Neural progenitor cell (in vitro differentiated cells): ENCODE results near the gene GJD4. TPM values are rescaled to one million over a fixed set of nuclear protein-coding genes. Genes with fewer than 3 reads are reported as not detected.

Source experiments
- DNase-seq: peaks from one replicate; pipeline ENCODE4 v3.0.0-alpha.2; 2016; ENCODE audit warnings: low spot score
- H2AFZ ChIP-seq: fragments of 200-600 bp; sonication (generic); replicated peaks from 2 replicates; pipeline ENCODE4 v1.6.1; 2016; ENCODE audit warnings: antibody characterized with exemption
- H3F3A ChIP-seq: fragments of 200-600 bp; sonication (generic); 2 replicates; pipeline ENCODE4 v1.6.1; 2016; ENCODE audit warnings: antibody characterized with exemption, low read depth
- H3K27ac ChIP-seq: fragments of 200-600 bp; sonication (generic); 2 replicates; pipeline ENCODE4 v1.5.1; 2016; ENCODE audit warnings: mild to moderate bottlenecking
- H3K27me3 ChIP-seq: fragments of 200-600 bp; sonication (generic); 2 replicates; pipeline ENCODE4 v1.6.1; 2016; ENCODE audit warnings: mild to moderate bottlenecking, moderate library complexity
- H3K36me3 ChIP-seq: fragments of 200-600 bp; sonication (generic); 2 replicates; pipeline ENCODE4 v1.5.1; 2016
- H3K4me1 ChIP-seq: fragments of 200-600 bp; sonication (generic); 2 replicates; pipeline ENCODE4 v1.6.1; 2016; ENCODE audit warnings: mixed run types
- H3K4me2 ChIP-seq: fragments of 200-600 bp; sonication (generic); 2 replicates; pipeline ENCODE4 v1.6.1; 2016
- H3K4me3 ChIP-seq: fragments of 200-600 bp; sonication (generic); 2 replicates; pipeline ENCODE4 v1.5.1; 2016
- H3K79me2 ChIP-seq: fragments of 200-600 bp; sonication (generic); 2 replicates; pipeline ENCODE4 v1.6.1; 2016; ENCODE audit warnings: low read depth
- H3K9ac ChIP-seq: fragments of 200-600 bp; sonication (generic); 2 replicates; pipeline ENCODE4 v1.6.1; 2016
- H3K9me3 ChIP-seq: fragments of 200-600 bp; sonication (generic); 2 replicates; pipeline ENCODE4 v1.5.1; 2016; ENCODE audit warnings: low read depth
- H4K20me1 ChIP-seq: fragments of 200-600 bp; sonication (generic); 2 replicates; pipeline ENCODE4 v1.6.1; 2016; ENCODE audit warnings: low read depth
- H3K27ac Mint-ChIP-seq: 3 replicates; pipeline ENCODE4 v1.8.0; 2021; ENCODE audit warnings: mixed read lengths
- H3K27me3 Mint-ChIP-seq: 2 replicates; pipeline ENCODE4 v1.8.0; 2022; ENCODE audit warnings: low read depth, mild to moderate bottlenecking, inconsistent platforms, moderate library complexity, mixed read lengths; ENCODE audit not compliant: insufficient read depth
- H3K36me3 Mint-ChIP-seq: 3 replicates; pipeline ENCODE4 v1.8.0; 2021; ENCODE audit warnings: mixed read lengths
- H3K4me1 Mint-ChIP-seq: 3 replicates; pipeline ENCODE4 v1.8.0; 2021; ENCODE audit warnings: mixed read lengths
- H3K4me3 Mint-ChIP-seq: 3 replicates; pipeline ENCODE4 v1.8.0; 2021; ENCODE audit warnings: mild to moderate bottlenecking, moderate library complexity, mixed read lengths
- H3K9me3 Mint-ChIP-seq: 3 replicates; pipeline ENCODE4 v1.8.0; 2020; ENCODE audit warnings: mixed read lengths
- EZH2 ChIP-seq: fragments of 200-600 bp; sonication (generic); IDR thresholded peaks from 2 replicates; pipeline ENCODE4 v1.6.1; 2017; ENCODE audit warnings: antibody characterized with exemption, mild to moderate bottlenecking, moderate library complexity
- EZH2phosphoT487 ChIP-seq: fragments of 200-600 bp; sonication (generic); IDR thresholded peaks from 2 replicates; pipeline ENCODE4 v1.6.1; 2017; ENCODE audit warnings: antibody characterized with exemption
- total RNA-seq: library from RNA; depleted of rRNA; stranded (reverse); fragments of >200 nt; gene quantifications from 2 replicates; pipeline ENCODE4 v1.2.3, GENCODE V29; 2015; ENCODE audit warnings: low replicate concordance
- TF ChIP-seq, protein P1 (sequence below): fragments of 200-600 bp; sonication (generic); IDR thresholded peaks from 2 replicates; pipeline ENCODE4 v1.5.1; 2017; ENCODE audit warnings: antibody characterized with exemption, mild to moderate bottlenecking

GJD4 gene
- total RNA-seq, 1 donor from 2014 or later, result not detected

DNA sequence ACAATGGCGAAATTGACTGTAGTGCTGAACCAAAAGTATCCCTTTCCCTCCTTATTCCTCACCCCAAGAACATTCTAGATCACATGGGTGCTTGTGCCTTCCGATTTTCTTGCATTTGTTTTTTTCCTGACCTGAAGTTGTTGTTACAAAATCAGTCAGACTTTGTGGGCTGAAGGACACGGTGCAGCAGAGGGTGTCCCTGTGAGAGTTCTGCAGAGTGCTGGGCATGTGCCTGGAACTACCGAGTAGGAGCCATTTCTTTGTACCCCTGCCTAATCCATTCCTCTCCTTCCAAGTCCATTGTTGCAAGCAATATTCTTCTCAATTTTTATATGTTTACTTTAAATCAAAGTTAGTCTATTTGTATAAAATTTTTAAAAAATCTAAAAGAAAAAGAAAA is 35.3 kb upstream of the GJD4 start:
- Mint-ChIP-seq H3K27me3 (no peaks in the 10 kb centered on the region), H3K9me3 (no peaks in the 10 kb centered on the region), H3K36me3 (peaks cover 19% of the 10 kb centered on the region), H3K27ac (no peak overlapping the region), H3K4me3 (no peak overlapping the region), H3K4me1 (no peaks in the 10 kb centered on the region)
- no peak for DNase-seq
- no peaks in the 10 kb centered on the region for H4K20me1 ChIP-seq
- TF ChIP-seq EZH2phosphoT487 (no peak), EZH2 (no peak)
- TF ChIP-seq, protein P1, sequence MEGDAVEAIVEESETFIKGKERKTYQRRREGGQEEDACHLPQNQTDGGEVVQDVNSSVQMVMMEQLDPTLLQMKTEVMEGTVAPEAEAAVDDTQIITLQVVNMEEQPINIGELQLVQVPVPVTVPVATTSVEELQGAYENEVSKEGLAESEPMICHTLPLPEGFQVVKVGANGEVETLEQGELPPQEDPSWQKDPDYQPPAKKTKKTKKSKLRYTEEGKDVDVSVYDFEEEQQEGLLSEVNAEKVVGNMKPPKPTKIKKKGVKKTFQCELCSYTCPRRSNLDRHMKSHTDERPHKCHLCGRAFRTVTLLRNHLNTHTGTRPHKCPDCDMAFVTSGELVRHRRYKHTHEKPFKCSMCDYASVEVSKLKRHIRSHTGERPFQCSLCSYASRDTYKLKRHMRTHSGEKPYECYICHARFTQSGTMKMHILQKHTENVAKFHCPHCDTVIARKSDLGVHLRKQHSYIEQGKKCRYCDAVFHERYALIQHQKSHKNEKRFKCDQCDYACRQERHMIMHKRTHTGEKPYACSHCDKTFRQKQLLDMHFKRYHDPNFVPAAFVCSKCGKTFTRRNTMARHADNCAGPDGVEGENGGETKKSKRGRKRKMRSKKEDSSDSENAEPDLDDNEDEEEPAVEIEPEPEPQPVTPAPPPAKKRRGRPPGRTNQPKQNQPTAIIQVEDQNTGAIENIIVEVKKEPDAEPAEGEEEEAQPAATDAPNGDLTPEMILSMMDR, result no peak
- no peak overlapping the region for H2AFZ ChIP-seq
- no peak overlapping the region for H3K9ac ChIP-seq
- no peaks in the 10 kb centered on the region for H3K4me1 ChIP-seq
- H3K27me3 ChIP-seq, result no peaks in the 10 kb centered on the region
- H3K4me3 ChIP-seq, result no peak overlapping the region
- H3K9me3 ChIP-seq, result no peaks in the 10 kb centered on the region
- no peaks in the 10 kb centered on the region for H3K79me2 ChIP-seq
- H3F3A ChIP-seq, result no peaks in the 10 kb centered on the region
- H3K4me2 ChIP-seq, result no peak overlapping the region
- H3K36me3 ChIP-seq, result no peaks in the 10 kb centered on the region
- H3K27ac ChIP-seq, result no peak overlapping the region

DNA sequence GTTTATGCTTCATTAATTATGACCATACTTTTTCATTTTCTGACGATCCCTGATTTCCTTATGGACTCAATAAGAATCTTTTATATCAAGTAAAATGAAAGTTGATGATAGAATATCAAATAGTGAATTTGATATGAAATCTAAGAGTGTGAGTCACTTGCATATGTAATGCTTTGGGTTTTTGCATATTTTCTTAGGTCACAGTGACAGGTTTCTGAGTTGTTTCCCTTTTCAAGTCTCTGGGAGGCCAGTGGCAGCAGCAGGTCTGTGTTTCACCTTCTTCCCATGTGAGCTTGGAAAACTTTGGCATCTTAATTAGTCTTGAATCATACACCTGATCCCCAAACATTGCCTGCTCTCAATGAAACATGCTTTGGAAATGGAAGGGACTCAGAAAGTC is 34.7 kb upstream of the GJD4 start:
- Histone ChIP-seq H3K27me3 (no peaks in the 10 kb centered on the region), H2AFZ (no peak overlapping the region), H3K4me2 (no peak overlapping the region), H3K36me3 (no peaks in the 10 kb centered on the region), H3F3A (no peaks in the 10 kb centered on the region), H3K27ac (no peak overlapping the region), H3K9me3 (no peaks in the 10 kb centered on the region), H4K20me1 (no peaks in the 10 kb centered on the region), H3K4me1 (no peaks in the 10 kb centered on the region), H3K79me2 (no peaks in the 10 kb centered on the region), H3K4me3 (no peak overlapping the region), H3K9ac (no peak overlapping the region)
- DNase-seq, result no peak
- no peaks in the 10 kb centered on the region for H3K4me1 Mint-ChIP-seq
- H3K27me3 Mint-ChIP-seq, result no peaks in the 10 kb centered on the region
- H3K4me3 Mint-ChIP-seq, result no peak overlapping the region
- peaks cover 21% of the 10 kb centered on the region for H3K36me3 Mint-ChIP-seq
- no peaks in the 10 kb centered on the region for H3K9me3 Mint-ChIP-seq
- TF ChIP-seq, protein P1, result no peak
- TF ChIP-seq EZH2phosphoT487, result no peak
- TF ChIP-seq EZH2, result no peak
- no peak overlapping the region for H3K27ac Mint-ChIP-seq

DNA sequence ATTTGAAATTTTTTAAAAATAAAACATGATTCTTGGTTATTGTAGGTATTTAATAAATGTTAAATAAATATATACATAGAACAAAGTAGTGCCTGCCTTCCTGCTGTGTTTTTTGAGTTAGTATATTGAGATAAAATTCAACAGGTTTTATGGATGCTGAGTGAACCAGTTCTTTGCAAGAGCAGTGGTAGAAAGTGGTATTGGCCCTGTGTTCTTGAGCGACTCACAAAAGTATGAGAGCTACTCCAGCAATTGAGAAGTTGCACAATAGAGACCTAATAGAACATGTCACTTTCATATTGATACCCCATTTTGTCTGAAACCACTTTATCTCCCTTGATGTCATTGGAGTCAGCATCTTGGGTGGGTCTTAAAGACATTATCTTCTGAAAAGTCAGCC is 32.6 kb upstream of the GJD4 start:
- Histone ChIP-seq H3K27ac (no peak overlapping the region), H4K20me1 (no peaks in the 10 kb centered on the region), H3K79me2 (no peaks in the 10 kb centered on the region), H3K9ac (no peak overlapping the region), H3K36me3 (no peaks in the 10 kb centered on the region), H3K27me3 (no peaks in the 10 kb centered on the region), H3F3A (no peaks in the 10 kb centered on the region), H3K4me1 (no peaks in the 10 kb centered on the region), H3K4me2 (no peak overlapping the region), H3K9me3 (no peaks in the 10 kb centered on the region), H2AFZ (no peak overlapping the region), H3K4me3 (no peak overlapping the region)
- TF ChIP-seq EZH2, result no peak
- TF ChIP-seq, protein P1, result no peak
- TF ChIP-seq EZH2phosphoT487, result no peak
- no peak for DNase-seq
- H3K36me3 Mint-ChIP-seq, result peaks cover 14% of the 10 kb centered on the region
- no peaks in the 10 kb centered on the region for H3K4me1 Mint-ChIP-seq
- H3K27me3 Mint-ChIP-seq, result peaks cover under 1% of the 10 kb centered on the region
- no peak overlapping the region for H3K27ac Mint-ChIP-seq
- no peak overlapping the region for H3K4me3 Mint-ChIP-seq
- H3K9me3 Mint-ChIP-seq, result no peaks in the 10 kb centered on the region

DNA sequence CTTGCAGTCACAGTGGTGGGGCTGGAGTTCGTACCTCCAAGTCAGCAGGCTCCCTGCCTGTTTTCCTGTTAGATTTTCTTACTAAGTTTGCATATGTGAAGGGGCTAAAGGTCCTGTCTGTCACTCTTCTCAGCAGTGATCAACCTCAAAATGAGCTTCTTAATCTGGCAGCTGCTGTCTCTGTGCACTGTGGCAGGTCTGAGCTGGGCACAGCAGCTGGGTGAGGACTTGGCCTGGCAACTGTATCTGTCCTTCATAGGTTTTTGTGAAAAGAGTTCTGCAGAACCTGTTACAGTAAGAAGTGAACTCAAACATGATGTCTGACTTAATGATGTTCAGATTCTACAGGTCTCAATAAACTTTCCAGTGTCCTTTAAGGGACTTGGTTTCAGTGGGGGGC is 31.3 kb upstream of the GJD4 start:
- H3K9me3 ChIP-seq, result no peaks in the 10 kb centered on the region
- H2AFZ ChIP-seq, result no peak overlapping the region

More for the DNA sequence above, 31.3 kb upstream of the GJD4 start:
- no peak for DNase-seq
- Mint-ChIP-seq H3K4me3 (no peak overlapping the region), H3K36me3 (peaks cover 16% of the 10 kb centered on the region), H3K9me3 (no peaks in the 10 kb centered on the region), H3K27ac (no peak overlapping the region), H3K27me3 (peaks cover 4% of the 10 kb centered on the region), H3K4me1 (no peaks in the 10 kb centered on the region)
- H3K79me2 ChIP-seq, result no peaks in the 10 kb centered on the region
- H3K36me3 ChIP-seq, result no peaks in the 10 kb centered on the region
- no peak overlapping the region for H3K9ac ChIP-seq
- TF ChIP-seq, protein P1, result no peak
- TF ChIP-seq EZH2phosphoT487 (no peak), EZH2 (no peak)
- no peak overlapping the region for H3K27ac ChIP-seq
- H3K27me3 ChIP-seq, result no peaks in the 10 kb centered on the region
- no peaks in the 10 kb centered on the region for H3F3A ChIP-seq
- no peaks in the 10 kb centered on the region for H4K20me1 ChIP-seq
- H3K4me1 ChIP-seq, result no peaks in the 10 kb centered on the region
- H3K4me2 ChIP-seq, result no peak overlapping the region
- H3K4me3 ChIP-seq, result no peak overlapping the region
